Measurements from ENCODE around the gene HAUS8.

DNA sequence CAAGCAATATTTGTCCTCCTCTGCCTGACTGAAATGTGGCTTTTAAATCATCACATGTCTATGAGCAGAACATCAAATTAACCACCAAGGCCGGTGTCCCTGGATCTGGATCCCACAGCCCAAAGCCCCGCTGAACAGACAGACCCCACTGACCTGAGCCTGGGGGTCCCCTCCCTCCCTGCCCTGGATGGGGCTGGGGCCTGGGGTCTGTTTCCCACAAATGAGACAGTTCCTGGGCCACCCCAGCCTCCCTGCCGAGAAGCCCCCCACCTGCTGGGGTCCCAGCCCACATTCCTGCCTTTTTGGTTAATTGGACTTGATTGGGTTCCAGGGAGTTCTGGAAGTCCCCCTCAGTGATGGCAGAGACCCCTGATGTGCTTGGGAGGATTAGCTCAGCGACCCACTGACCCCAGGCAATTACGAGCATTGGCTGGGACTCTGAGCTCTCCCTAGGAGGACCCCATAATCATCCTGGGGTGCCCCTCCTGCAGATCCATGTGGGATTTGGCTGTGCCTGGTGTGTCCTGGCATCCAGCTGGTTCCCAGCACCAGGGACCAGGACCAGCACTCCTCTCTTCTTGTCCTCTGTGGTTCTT is 29.2 kb downstream of the HAUS8 start:
- TF ChIP-seq POLR2A (IDR thresholded peaks at IDR 0.05), result no peak
- TF ChIP-seq, protein P1, sequence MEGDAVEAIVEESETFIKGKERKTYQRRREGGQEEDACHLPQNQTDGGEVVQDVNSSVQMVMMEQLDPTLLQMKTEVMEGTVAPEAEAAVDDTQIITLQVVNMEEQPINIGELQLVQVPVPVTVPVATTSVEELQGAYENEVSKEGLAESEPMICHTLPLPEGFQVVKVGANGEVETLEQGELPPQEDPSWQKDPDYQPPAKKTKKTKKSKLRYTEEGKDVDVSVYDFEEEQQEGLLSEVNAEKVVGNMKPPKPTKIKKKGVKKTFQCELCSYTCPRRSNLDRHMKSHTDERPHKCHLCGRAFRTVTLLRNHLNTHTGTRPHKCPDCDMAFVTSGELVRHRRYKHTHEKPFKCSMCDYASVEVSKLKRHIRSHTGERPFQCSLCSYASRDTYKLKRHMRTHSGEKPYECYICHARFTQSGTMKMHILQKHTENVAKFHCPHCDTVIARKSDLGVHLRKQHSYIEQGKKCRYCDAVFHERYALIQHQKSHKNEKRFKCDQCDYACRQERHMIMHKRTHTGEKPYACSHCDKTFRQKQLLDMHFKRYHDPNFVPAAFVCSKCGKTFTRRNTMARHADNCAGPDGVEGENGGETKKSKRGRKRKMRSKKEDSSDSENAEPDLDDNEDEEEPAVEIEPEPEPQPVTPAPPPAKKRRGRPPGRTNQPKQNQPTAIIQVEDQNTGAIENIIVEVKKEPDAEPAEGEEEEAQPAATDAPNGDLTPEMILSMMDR (IDR thresholded peaks at IDR 0.05 in 4 of 5, conservative IDR thresholded peaks at IDR 0.05 in 1 of 5), result no peak
